Neural cell (in vitro differentiated cells): ENCODE data around the gene FGD3. TPM values are rescaled to one million over a fixed set of nuclear protein-coding genes. Genes with fewer than 3 reads are reported as not detected.

ENCODE experiments used
- H2AFZ ChIP-seq: fragments of 200-600, 300-800 bp; sonication (generic), shearing (Covaris generic); 2 replicates; pipeline ENCODE4 v1.6.0; 2014; ENCODE audit warnings: low read depth, mild to moderate bottlenecking, antibody characterized with exemption, low read length, moderate library complexity
- H3F3A ChIP-seq: fragments of 200-600 bp; shearing (Covaris generic); 2 replicates; pipeline ENCODE4 v1.6.1; 2016; ENCODE audit warnings: mild to moderate bottlenecking, moderate library complexity, mixed read lengths, antibody characterized with exemption, low read length; ENCODE audit not compliant: insufficient read depth, poor library complexity, severe bottlenecking
- H3K27ac ChIP-seq: fragments of 200-600, 300-800 bp; sonication (generic), shearing (Covaris generic); 2 replicates; pipeline ENCODE4 v1.5.1; 2014; ENCODE audit warnings: mild to moderate bottlenecking, low read length, moderate library complexity
- H3K27me3 ChIP-seq: fragments of 300-800, 200-600 bp; sonication (generic), shearing (Covaris generic); 2 replicates; pipeline ENCODE4 v1.6.0; 2014; ENCODE audit warnings: mild to moderate bottlenecking, low read depth, low read length, moderate library complexity; ENCODE audit not compliant: insufficient read depth
- H3K36me3 ChIP-seq: fragments of 300-800, 200-600 bp; sonication (generic), shearing (Covaris generic); 2 replicates; pipeline ENCODE4 v1.5.1; 2014; ENCODE audit warnings: mild to moderate bottlenecking, antibody characterized with exemption, low read length, moderate library complexity; ENCODE audit not compliant: insufficient read depth
- H3K4me2 ChIP-seq: fragments of 300-800, 200-600 bp; sonication (generic), shearing (Covaris generic); 2 replicates; pipeline ENCODE4 v1.6.0; 2014; ENCODE audit warnings: mild to moderate bottlenecking, low read length
- H3K4me3 ChIP-seq: fragments of 300-800, 200-600 bp; sonication (generic), shearing (Covaris generic); 2 replicates; pipeline ENCODE4 v1.5.1; 2014; ENCODE audit warnings: mild to moderate bottlenecking, low read length, moderate library complexity
- H3K79me2 ChIP-seq: fragments of 200-600 bp; shearing (Covaris generic); replicated peaks from 2 replicates; pipeline ENCODE4 v1.6.0; 2014; ENCODE audit warnings: mild to moderate bottlenecking, low read length, moderate library complexity; ENCODE audit not compliant: insufficient read depth
- H3K9ac ChIP-seq: fragments of 300-800, 200-600 bp; sonication (generic), shearing (Covaris generic); 2 replicates; pipeline ENCODE4 v1.6.1; 2016; ENCODE audit warnings: mild to moderate bottlenecking, low read length, mixed read lengths
- H3K9me2 ChIP-seq: fragments of 200-600 bp; shearing (Covaris generic); 2 replicates; pipeline ENCODE4 v1.6.1; 2016; ENCODE audit warnings: mild to moderate bottlenecking, low read length, mixed read lengths; ENCODE audit not compliant: insufficient read depth
- H3K9me3 ChIP-seq: fragments of 200-600, 300-800 bp; sonication (generic), shearing (Covaris generic); 2 replicates; pipeline ENCODE4 v1.6.1; 2016; ENCODE audit warnings: mild to moderate bottlenecking, mixed run types, low read length, moderate library complexity, mixed read lengths
- H4K20me1 ChIP-seq: fragments of 200-600 bp; shearing (Covaris generic); 2 replicates; pipeline ENCODE4 v1.6.1; 2016; ENCODE audit warnings: mild to moderate bottlenecking, mixed run types; ENCODE audit not compliant: insufficient read depth
- EP300 ChIP-seq: fragments of 450-650 bp; conservative IDR thresholded peaks from 2 replicates; pipeline ENCODE4 v1.6.1; 2014; ENCODE audit warnings: antibody characterized with exemption, mild to moderate bottlenecking, moderate library complexity; ENCODE audit not compliant: poor library complexity, severe bottlenecking
- EZH2 ChIP-seq: fragments of 200-600, 300-800 bp; shearing (Covaris generic), sonication (generic); IDR thresholded peaks from 2 replicates; pipeline ENCODE4 v1.6.1; 2014; ENCODE audit warnings: antibody characterized with exemption, low read length, borderline replicate concordance, mild to moderate bottlenecking; ENCODE audit not compliant: insufficient read depth, poor library complexity, severe bottlenecking
- MXI1 ChIP-seq: fragments of 450-650 bp; conservative IDR thresholded peaks from 2 replicates; pipeline ENCODE4 v1.6.1; 2014; ENCODE audit warnings: antibody characterized with exemption, mild to moderate bottlenecking; ENCODE audit not compliant: poor library complexity, severe bottlenecking
- POLR2AphosphoS5 ChIP-seq: IDR thresholded peaks from 2 replicates; pipeline ENCODE4 v1.6.1; 2012
- RAD21 ChIP-seq: fragments of 450-650 bp; conservative IDR thresholded peaks from 2 replicates; pipeline ENCODE4 v1.6.1; 2014; ENCODE audit warnings: antibody characterized with exemption, mild to moderate bottlenecking, moderate library complexity
- REST ChIP-seq: IDR thresholded peaks from 2 replicates; pipeline ENCODE4 v1.6.1; 2012; ENCODE audit warnings: borderline replicate concordance
- SMC3 ChIP-seq: fragments of 450-650 bp; conservative IDR thresholded peaks from 2 replicates; pipeline ENCODE4 v1.6.1; 2014; ENCODE audit warnings: antibody characterized with exemption, mild to moderate bottlenecking, moderate library complexity; ENCODE audit not compliant: poor library complexity
- TAF1 ChIP-seq: IDR thresholded peaks from 2 replicates; pipeline ENCODE4 v1.6.1; 2012; ENCODE audit warnings: low read depth
- polyA plus RNA-seq: library from polyadenylated mRNA; depleted of rRNA; stranded (reverse); fragments of >200 nt; gene quantifications from 2 replicates; pipeline ENCODE4 v1.2.3, GENCODE V29; 2014
- TF ChIP-seq, protein P1 (sequence below): fragments of 450-650 bp; IDR thresholded peaks from 2 replicates; pipeline ENCODE4 v1.5.1; 2014; ENCODE audit warnings: antibody characterized with exemption, mild to moderate bottlenecking, moderate library complexity; ENCODE audit not compliant: poor library complexity, severe bottlenecking

FGD3 gene
- polyA plus RNA-seq, 1 donor from 2014 or later = 8.3 TPM

DNA sequence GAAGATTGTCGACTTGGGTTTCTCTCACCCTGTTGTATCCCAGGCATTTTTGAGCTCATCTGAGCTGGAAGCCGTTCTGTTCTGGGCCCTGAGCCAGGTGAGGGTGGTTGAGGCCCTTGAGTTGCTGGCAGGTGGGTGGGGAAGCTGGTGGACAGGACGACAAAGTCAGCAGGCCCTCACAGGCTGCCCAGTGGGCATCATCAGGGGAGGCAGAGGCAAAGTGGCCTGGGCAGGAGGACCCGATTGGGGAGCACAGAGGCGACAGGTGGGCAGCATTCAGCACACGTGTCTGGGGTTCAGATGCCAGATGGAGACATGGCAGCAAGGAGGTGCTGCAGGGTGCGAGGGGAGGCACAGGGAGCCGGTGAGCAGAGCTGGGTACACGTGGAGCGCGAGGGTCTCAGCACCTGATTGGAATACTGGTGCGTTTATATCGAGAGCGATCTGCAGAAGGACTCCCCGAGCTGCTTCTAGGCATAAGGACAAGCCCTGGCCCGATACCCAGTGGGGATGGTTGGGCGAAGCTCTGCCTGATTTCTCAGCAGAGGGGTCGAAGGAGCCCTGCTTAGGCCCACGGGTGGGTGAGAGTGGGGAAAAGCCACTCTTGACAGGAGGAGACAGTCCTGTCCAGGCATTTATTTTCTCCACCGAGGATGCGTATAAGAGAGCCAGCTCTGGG is 62.2 kb downstream of the FGD3 start:
- Histone ChIP-seq H3K36me3 (no peaks in the 10 kb centered on the region), H2AFZ (no peak overlapping the region), H3K79me2 (no peaks in the 10 kb centered on the region), H3F3A (no peaks in the 10 kb centered on the region), H3K4me2 (no peak overlapping the region), H3K27ac (no peak overlapping the region), H3K9me3 (no peaks in the 10 kb centered on the region), H3K9me2 (no peaks in the 10 kb centered on the region), H3K27me3 (no peaks in the 10 kb centered on the region), H4K20me1 (no peaks in the 10 kb centered on the region), H3K9ac (no peak overlapping the region), H3K4me3 (no peak overlapping the region)
- TF ChIP-seq SMC3 = no peak
- no peak for TF ChIP-seq EP300
- TF ChIP-seq, protein P1, sequence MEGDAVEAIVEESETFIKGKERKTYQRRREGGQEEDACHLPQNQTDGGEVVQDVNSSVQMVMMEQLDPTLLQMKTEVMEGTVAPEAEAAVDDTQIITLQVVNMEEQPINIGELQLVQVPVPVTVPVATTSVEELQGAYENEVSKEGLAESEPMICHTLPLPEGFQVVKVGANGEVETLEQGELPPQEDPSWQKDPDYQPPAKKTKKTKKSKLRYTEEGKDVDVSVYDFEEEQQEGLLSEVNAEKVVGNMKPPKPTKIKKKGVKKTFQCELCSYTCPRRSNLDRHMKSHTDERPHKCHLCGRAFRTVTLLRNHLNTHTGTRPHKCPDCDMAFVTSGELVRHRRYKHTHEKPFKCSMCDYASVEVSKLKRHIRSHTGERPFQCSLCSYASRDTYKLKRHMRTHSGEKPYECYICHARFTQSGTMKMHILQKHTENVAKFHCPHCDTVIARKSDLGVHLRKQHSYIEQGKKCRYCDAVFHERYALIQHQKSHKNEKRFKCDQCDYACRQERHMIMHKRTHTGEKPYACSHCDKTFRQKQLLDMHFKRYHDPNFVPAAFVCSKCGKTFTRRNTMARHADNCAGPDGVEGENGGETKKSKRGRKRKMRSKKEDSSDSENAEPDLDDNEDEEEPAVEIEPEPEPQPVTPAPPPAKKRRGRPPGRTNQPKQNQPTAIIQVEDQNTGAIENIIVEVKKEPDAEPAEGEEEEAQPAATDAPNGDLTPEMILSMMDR = no peak
- TF ChIP-seq MXI1 = no peak
- TF ChIP-seq TAF1 = no peak
- no peak for TF ChIP-seq POLR2AphosphoS5
- TF ChIP-seq RAD21 = no peak
- TF ChIP-seq EZH2 = no peak
- no peak for TF ChIP-seq REST

- Histone ChIP-seq H3K9me3 (no peaks in the 10 kb centered on the region), H3F3A (no peaks in the 10 kb centered on the region), H3K4me3 (no peak overlapping the region), H3K4me2 (no peak overlapping the region), H3K9ac (no peak overlapping the region), H3K79me2 (no peaks in the 10 kb centered on the region), H4K20me1 (no peaks in the 10 kb centered on the region), H3K9me2 (no peaks in the 10 kb centered on the region), H3K27me3 (no peaks in the 10 kb centered on the region), H3K27ac (no peak overlapping the region), H2AFZ (no peak overlapping the region), H3K36me3 (no peaks in the 10 kb centered on the region)
- TF ChIP-seq MXI1 (no peak), POLR2AphosphoS5 (no peak), EP300 (no peak), SMC3 (no peak), EZH2 (no peak), TAF1 (no peak), RAD21 (no peak), REST (no peak)
- TF ChIP-seq, protein P1 = no peak
Observed at GRCh38 chr9:93010056-93010455, 62.7 kb downstream of the FGD3 start.
